Dedifferentiated amniotic fluid mesenchymal stem cell (primary cell): ENCODE measurements around the gene PIR.
A peak's percentile ranks its signal among the peaks of the same experiment; 100 is the strongest.

Source experiments
- DNase-seq: peaks from one replicate; pipeline ENCODE4 v3.0.0-alpha.2; 2016; ENCODE audit errors: extremely low spot score

The PIR gene

DNA sequence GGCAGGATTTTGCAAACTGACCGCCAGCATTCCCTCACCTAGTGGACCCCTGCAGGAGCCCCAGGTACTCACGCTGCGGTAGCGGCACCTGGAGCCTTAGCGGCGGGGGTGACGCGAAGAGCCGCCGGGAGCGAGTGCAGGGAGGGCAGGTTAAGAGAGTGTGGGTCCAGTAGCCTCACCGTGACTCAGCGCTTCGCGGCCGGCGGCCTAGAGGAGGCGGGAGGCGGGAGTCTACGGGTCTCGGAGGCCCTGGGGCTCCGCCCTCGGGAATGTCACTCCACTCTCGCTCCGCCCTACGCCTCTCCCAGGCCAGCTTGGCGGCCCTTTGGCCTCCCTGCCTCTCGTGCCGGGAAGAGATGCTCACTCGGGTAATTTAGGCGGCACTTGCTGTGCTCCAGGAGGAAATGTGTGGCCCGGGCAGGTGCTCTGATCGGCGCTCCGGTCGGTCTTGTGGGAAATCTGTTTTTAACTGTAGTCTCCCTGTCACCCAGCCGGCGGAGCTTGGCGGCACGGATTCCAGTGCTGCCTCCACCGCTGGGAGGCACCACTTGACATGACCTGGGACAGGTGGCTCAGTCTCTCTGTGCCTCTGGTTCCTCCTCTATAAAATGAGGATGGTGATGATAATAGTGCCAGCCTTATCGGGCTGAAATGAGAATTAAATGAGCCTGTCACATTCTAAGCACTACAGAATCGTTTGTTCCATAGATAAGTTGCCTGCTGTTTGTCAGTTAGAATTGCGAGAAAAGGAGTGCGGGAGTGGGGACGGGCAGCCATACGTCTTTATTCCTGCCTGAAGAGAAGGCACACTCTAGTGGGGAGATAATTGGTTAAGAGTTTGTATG, at the start of gene PIR:
TSS of gene PIR (minus strand) at position 216 of the 845 bp plus-strand sequence. CDS start 2,076 bp downstream, outside the sequence.
- peak; percentile 65 for DNase-seq

DNA sequence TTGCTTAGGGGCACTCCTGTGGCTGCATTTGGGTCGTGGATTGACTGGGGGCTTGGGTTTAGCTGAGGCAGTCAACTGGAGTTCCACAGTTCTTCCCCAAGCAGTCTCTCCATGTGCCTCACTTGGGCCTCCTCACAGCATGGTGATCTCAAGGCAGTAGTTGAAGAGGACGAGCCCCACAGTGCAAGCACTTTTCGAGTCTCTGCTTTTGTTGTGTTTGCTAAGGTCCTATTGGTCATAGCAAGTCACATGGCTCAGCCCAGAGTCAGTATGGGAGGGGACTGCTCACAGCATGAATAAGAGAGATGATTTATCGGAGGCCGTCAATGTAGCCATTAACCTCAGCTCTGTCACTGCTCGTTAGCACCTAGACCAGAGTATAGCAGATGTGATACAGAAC, 37.2 kb upstream of the PIR start:
- no peak for DNase-seq

DNA sequence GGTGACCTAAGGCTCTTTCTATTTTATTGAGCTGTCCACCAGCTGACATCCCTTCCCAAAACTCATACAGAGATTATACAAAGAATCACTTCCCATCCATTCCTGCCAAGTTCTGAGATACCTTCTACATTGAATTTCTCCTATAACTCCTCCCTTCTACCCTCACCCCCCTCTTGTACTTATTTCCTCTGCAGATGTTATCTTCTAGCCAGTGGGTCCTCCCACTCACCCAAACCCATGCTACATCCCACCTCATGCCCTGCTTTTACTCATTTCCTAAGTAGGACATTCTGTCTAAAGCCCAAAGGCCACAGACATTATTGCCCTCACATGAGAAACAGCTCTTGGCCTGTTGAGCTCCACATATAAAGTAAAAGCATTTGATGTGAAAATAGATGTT, 36.0 kb upstream of the PIR start:
- no peak for DNase-seq

DNA sequence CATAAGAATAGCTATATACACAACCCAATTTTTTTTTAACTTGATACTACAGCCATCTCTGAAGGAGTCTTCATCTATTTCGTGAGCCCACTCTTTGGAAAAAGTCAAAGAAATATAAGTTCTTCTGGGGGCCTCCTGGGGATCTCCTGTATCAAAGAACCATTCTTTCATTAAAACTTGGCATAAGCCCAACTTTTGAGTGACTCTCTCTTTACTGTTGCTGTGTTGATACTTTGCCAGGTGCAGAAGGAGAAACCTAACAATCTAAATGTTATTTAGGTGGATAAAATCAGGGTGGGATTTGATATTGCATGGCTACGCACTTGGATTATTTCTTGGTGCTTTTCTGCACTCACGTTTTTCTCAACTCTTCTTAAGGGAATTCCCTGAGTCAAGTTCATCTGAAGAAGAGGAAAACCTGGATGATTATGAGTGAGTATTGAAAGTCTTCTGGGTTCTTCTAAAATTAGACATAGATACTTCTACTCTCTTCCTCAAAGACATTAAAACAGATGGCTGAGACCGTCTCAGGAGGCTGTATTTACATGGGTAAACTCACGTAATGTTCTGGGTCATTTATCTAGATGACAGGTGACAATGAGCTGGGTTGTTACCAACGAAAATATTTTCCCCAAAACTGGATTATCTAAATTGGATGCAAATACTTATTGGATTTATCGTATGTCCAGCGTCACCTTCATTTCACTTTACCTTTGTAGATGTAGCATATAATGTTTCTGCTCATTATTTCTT, 32.7 kb upstream of the PIR start:
- no peak for DNase-seq

DNA sequence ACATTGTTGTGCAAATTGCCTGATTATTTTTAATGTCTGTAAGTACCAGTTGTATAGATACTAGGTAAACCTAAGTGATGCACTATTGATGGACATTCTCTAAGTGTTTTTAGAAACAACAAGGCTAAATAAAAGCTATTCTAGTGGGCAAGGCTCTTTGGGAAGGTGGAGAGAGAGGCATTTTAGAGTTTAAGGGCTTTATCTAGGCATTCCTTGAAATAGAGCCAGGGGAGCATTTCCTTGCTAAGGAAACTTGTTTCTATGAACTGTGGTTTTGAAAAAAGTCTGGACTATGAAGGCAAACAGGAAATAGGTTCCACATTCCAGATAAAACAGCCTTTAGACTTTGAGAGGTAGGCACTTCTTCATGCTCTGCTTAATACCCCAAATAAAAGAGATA, 31.3 kb upstream of the PIR start:
- no peak for DNase-seq

DNA sequence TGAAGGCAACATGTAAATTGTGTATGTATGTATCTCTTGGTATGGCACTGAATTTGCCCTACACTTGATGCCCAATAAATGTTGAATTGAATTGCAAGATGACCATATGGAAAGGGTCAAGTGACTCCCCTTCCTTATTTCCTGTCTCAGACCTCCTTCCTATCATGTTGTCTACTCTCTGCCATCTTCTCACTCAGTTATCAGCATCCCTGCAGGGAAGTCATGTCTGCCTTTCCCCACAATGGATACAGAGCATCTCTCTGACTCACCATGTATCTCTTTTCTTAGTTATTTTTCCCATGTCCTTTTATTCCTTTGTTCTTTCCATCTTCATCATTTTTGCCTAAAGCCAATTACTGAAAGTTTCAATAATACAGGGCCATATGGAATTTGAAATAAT, 30.0 kb upstream of the PIR start:
- no peak for DNase-seq

DNA sequence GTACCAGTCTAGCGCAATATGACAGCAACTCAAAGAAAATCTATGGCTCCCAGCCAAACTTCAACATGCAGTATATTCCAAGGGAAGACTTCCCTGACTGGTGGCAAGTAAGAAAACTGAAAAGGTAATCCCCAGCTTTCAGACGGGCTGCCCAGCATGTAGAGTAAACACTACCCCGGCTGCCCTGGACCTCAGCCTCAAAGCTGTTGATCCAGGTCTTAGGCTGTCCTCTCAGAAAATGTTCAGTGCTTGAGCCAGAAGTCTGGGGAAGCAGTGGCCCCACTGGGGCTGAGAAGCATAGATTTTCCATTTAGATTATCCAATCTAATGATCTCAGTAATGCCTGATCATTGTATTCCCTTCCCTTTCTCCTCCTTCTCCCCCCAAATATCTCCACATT, 29.3 kb upstream of the PIR start:
- DNase-seq: no peak

DNA sequence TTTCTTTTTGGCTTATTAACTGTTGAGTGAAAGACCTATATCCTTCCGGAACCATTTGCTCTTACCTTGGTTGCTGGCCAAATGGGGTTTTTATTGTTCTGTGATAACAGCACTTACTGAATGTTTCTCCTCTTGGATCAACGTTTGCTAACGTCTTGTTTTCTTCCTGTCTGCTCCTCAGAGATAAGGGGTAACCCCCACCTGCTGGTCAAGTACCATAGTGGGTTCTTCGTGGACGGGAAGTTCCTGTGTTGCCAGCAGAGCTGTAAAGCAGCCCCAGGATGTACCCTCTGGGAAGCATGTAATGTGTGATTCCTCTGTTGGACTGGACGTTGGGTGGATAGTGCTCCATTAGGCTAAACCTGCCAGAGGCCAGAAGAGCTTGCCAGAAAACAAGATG, 22.8 kb upstream of the PIR start:
- DNase-seq: no peak

DNA sequence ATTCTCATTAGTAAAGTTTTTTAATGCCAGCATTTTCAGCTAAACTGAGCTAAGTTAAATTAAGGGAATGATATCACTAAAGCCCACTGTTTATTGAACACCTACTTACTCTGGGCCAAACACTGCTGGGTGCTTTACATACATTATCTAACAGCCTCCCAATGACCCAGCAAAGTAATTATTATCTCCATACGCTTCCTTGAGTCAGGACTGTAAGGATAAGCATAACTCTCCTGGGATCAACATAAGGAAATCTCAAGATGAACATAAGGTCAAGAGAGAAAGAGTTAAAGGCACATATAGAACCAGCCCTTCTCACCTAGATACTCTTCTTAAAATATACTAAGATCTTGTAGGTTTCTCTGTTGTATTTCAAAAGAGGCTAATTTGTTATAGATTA, 21.1 kb upstream of the PIR start:
- no peak for DNase-seq

DNA sequence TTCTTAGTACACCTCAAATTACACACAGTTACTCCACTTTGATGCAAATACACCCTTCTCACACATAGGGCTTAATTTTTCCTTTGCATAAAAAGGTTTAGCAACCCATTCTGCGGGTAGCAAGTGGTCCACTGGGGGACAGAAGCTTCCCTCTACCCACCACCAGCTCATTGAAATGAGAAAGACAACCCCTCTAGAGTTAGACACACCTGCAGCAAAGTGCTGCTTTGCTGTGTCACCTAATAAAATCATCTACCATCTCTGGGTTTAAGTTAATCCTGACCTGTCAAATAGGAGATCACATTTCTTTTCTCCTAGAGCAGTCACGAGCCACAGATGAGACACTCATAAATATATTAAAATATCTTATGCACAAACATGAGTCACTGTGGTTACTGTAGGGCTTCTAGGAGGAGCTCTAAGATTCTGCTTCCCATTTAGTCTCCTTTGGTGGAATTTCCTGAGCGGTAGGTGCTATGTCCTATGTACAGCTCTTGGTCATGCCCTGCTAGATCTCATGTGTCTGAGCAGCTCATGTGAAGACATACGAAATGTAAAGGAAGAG, 19.4 kb upstream of the PIR start:
- DNase-seq: no peak

DNA sequence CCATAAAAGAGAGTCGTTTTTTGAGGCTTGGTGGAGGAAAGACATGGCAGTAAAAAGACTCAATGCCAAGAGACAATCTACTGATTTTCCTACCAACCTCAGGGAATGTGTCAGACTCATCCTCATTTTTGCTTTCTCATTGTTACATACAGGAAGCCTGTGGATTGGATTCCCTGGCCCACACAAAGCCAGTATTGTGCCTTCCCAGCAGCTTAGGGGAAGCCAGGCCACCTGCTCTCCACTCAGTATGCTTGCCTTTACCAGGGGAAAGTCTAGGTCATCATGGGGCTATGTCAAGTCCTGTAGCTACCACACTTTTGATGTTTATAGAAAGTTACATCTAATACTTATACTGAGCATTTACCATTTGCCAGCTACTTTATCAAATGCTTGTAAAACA, 18.4 kb upstream of the PIR start:
- DNase-seq: no peak

DNA sequence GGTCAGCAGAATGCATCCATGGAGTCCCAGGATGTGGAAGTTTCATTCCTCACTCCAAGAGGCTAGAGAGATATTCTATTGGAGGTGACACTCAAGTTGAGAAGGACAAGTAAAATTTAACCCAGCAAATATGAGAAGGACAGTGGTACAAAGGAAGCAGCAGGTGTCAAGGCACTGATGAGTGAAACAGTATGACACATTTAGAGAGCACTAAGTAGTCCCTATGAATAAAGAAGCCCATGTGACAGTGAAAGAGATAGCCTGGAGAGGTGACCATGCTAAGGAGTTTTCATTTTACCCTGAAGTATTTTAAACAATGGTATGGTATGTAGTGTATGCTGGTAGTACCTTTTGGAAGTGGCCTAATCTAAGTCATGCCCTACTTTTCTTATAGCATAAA, 16.7 kb upstream of the PIR start:
- no peak for DNase-seq

DNA sequence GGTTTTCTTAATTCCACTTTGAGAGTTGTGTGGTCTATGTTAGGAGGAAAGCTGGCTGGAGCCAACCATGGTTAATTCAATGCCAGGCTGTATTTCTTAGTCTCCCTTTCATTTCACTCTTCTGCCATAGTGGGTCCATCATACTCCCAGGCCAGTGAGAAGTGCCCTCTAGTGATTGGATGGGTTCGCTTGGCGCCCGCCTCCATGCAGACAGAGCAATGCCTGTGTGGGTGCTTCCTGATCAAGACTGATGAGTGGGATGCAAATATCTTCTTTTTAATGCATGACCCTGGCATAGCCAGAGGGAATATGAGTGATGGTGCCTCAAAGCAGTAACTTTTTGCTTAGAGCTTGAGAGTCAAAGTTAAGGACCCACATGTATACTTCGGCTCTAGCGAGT, 13.9 kb upstream of the PIR start:
- no peak for DNase-seq

DNA sequence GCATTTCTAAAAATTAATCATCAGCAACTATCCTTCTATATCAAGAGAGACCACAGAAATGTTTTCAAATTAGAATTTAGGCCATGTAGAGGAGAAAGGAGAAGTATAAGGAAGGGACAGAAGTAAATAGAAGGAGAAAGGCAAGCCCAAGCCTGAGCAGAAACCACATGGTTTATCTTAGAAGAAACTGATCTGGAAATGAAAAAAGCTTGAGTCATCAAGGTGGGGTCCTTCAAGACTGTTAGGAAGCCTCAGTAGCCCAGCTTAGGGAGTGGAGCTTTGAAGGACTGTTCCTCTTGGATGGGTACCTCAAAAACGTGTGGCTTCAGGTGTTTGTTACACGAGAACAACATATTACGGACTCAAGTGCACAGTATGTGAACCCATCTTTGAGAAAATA, 12.0 kb upstream of the PIR start:
- DNase-seq: no peak

DNA sequence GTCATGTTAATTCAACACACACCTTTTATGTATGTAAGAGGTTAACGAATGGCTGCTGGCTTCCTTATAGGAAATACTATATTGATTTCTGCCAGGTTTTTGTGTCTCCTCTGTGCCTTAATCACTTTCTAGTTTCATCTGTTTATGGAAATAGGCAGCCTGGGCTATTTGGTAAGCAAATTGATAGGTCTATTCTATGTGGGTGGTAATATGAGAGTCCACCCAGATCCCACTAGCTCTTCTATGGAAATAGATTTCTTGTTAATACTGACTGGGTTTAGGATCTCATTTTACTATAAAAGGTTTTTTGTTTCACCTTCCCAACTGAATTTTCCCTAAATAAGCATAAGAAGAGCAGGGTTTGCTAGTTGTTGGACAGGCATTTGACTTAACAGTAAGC, 11.5 kb upstream of the PIR start:
- no peak for DNase-seq

DNA sequence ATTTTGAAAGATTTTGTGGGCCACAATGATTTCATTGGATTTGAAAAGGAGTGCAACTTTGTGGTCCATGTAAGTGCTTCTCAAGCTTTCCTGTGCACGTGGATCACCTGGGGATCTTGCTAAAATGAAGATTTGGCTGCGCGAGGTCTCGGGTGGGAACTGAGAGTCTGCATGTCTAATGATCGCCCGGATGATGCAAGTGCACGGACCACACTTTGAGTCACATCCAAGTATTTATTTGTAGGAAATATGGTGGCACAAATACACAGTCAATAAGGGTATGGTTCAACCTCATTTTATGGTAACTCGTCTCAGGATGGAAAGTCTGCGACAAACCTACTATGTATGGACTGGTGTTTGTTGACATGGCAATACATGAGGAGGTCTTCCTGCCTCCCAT, 8.4 kb upstream of the PIR start:
- no peak for DNase-seq

DNA sequence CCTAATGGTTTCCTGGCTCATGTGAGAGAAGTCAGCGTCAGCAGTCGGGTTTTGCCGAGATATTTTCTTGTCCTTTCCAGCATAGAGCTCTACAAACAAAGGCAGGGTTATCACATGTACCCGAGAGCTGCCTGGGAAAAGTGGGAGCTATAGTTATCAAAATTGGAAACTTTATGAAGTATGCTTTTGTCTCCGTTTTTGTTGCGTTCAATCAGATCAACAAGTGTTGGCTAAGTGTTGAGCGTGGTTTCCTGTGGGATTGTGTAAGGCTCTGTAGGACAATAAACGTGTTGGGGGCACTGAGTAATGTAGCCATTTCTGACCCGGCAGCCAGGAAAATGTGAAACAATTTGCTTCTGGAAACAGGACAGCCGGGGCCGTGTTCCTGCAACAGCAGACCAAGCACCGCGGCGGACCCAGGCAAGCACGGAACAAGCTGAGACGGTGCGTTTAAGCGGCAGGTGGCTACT, 7.4 kb upstream of the PIR start, which contains the start of gene BMX:
TSS of gene BMX (plus strand) at position 311 of the 470 bp plus-strand sequence. CDS start 7,547 bp downstream, outside the sequence.
- DNase-seq: no peak

DNA sequence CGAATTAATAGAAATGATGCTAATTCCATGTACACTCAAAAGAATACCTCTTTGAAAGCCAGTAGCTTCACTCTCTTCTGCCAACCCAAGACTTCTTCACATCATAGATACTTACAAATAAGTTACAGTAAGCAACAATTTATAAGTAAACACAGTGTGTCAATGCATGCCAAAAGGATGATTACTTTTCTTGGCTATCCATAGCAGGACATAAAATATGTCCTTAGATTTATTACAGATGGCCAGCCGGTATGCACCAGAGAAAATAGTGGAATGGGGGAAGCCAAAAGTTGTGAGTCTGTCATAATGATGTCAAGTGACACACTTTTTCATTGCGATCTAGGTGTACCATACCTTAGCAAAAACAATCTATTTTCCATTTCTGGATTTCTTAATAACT, 6.8 kb upstream of the PIR start:
- no peak for DNase-seq

DNA sequence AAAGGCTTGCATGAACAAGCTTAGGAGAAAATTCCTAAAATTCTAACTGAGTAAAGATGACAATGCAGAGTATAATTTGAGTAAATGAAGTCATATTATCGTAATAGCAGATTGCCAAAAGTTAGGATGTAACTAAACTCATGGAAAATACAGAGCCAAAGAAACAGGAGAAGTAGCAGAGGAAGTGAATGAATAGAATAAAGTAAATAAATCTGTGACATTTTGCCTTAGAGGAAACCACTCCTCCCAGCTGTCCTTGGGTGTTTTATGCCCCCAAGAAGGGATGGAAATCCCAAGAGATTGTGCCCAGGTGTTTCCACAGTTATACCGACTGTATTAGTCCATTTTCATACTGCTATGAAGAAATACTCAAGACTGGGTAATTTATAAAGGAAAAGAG, 5.6 kb upstream of the PIR start:
- no peak for DNase-seq

DNA sequence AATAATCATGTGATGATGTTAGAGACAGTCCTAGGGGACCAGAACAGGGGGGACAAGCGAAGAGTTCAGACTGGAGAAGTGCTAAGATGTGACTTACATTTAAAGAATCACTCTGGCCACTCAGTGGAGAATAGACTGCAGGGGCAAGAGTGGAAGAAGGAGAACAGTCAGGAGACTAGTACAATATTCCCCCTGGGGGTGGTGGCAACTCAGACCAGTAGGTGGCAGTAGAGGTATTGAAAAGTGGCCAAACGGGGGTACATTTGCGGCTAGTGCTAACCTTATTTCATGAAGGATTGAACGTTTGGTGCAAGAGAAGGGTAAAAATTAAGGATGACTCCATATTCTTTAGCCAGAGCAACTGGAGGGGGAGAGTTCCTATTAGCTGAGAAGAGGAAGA, 4.7 kb upstream of the PIR start:
- no peak for DNase-seq

DNA sequence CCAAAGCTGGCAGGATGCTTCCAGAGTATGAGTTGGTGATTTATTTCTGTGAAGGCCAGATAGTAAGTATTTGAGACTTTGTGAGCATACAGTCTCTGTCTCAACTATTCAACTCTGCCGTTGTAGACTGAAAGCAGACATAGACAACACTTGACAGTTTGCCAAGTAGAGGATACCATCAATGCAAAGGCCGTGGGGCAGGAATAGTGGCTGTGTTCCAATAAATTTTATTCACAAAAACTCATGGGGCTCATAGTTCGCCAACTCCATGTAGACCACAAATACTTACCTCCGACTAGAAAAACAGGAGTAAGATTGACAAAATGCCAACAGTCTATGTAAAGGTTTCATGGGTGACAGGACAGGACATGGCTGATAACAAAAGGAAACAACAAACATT, 3.7 kb upstream of the PIR start:
- DNase-seq: no peak

DNA sequence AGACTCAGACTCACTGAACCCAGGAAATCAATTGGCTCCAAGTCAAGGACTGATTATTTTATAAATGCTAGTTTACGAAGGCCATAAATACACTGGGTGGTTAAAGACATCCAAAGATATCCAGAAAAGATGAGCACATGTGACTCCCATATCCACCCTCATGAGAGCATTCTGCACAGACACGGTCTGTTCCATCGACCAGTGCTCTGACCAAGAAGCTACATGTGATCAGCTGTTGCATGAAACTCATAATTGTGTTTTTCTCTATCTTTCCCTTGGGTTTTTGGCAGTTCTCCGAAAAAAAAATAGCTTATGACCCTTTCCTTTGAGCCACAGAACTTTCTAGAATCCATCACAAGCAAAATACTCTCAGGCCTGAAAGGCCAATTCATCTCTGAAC, 2.7 kb upstream of the PIR start:
- DNase-seq: no peak

DNA sequence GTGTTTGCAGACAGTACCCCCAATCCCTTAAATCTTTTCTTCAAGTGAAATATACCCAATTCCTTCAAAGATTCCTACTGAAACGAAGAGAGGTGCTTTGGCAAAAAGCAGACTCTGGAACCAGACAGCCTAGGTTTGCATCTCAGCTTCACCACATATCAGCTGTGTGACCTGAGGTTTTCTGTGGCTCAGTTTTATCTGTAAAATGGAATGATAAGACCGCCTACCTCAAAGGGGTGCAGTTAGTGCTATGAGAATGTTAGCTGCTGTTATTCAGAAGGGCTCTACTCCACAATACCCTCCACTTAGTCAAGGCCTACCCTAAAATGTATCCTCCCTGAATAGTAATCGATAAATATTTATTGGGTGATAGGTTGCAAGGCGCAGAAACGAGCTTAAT, 664 bp downstream of the PIR start:
- DNase-seq: no peak
